PC-3 (cell line): ENCODE results near the gene HIBADH.

Experiments
- EZH2 ChIP-seq: fragments of 300-600 bp; sonication (generic); IDR thresholded peaks from one replicate; pipeline ENCODE4 v1.6.1; 2017; ENCODE audit warnings: antibody characterized with exemption, mild to moderate bottlenecking, low read length; ENCODE audit not compliant: unreplicated experiment
- EZH2phosphoT487 ChIP-seq: fragments of 300-600 bp; sonication (generic); IDR thresholded peaks from 2 replicates; pipeline ENCODE4 v1.6.1; 2018; ENCODE audit warnings: mild to moderate bottlenecking, antibody characterized with exemption, low read length, borderline replicate concordance
- TF ChIP-seq, protein P1 (sequence below): fragments of 300-600 bp; sonication (generic); conservative IDR thresholded peaks from 2 replicates; pipeline ENCODE4 v1.5.1; 2017; ENCODE audit warnings: antibody characterized with exemption, low read depth, mild to moderate bottlenecking, low read length

DNA sequence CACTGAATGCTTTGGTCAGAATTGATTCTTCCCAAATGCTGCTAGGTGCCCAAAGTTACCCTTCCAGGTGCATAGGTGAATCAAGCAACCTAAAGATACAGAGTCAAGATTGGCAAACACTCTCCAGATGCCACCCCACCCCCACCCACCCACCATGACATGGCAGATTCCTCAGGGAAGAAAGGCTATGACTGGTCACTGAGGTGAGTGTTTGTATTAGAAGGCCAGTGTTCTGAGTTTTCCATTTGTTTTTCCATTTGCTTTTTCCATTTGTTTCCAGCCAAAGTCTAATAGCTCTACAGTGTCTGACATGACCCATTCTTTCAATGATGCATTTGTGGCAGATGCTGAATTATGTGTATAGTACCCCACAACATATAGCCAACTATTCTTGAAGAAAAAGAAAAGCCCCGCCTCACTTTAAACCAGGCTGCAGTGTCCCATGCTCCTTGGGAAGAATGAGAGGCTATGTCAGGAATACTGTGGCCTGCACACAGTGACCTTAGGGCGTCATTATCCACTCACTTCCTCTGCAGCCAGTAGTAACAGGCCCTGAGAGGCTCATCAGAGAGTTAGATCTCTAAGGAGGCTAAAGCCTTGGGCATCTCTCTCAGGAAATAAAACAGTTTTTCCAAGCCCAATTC, 16.1 kb upstream of the HIBADH start:
- TF ChIP-seq, protein P1, sequence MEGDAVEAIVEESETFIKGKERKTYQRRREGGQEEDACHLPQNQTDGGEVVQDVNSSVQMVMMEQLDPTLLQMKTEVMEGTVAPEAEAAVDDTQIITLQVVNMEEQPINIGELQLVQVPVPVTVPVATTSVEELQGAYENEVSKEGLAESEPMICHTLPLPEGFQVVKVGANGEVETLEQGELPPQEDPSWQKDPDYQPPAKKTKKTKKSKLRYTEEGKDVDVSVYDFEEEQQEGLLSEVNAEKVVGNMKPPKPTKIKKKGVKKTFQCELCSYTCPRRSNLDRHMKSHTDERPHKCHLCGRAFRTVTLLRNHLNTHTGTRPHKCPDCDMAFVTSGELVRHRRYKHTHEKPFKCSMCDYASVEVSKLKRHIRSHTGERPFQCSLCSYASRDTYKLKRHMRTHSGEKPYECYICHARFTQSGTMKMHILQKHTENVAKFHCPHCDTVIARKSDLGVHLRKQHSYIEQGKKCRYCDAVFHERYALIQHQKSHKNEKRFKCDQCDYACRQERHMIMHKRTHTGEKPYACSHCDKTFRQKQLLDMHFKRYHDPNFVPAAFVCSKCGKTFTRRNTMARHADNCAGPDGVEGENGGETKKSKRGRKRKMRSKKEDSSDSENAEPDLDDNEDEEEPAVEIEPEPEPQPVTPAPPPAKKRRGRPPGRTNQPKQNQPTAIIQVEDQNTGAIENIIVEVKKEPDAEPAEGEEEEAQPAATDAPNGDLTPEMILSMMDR, result no peak
- no peak for TF ChIP-seq EZH2phosphoT487
- no peak for TF ChIP-seq EZH2
